WTC11 (cell line): ENCODE measurements around the gene ADAMTS8. TPM values are rescaled to one million over a fixed set of nuclear protein-coding genes. Genes with fewer than 3 reads are reported as not detected.

ENCODE experiments used
- ATAC-seq: fragments of 200-7000 bp; cut with Tn5 transposase; 2 replicates; pipeline ENCODE4 v1.10.0; 2021; ENCODE audit warnings: mild to moderate bottlenecking, moderate library complexity
- CTCF ChIA-PET: fragments of 300-600 bp; sonication (Branson Sonifier 250); formaldehyde crosslinking; loops from one replicate; lab custom pipeline; 2021; ENCODE audit warnings: antibody characterized with exemption; lab: Charles Lee
- POLR2A ChIA-PET: fragments of 350-600 bp; sonication (Branson Sonifier 250); formaldehyde crosslinking; loops from one replicate; lab custom pipeline; 2021; ENCODE audit warnings: antibody characterized with exemption; lab: Charles Lee
- DNase-seq: peaks from one replicate; pipeline ENCODE4 v3.0.0; 2021; ENCODE audit warnings: low spot score
- H3K27ac Mint-ChIP-seq: 2 replicates; pipeline ENCODE4 v1.8.0; 2021; ENCODE audit warnings: mixed read lengths
- H3K27me3 Mint-ChIP-seq: 2 replicates; pipeline ENCODE4 v1.8.0; 2021; ENCODE audit warnings: low read depth, mild to moderate bottlenecking, moderate library complexity, mixed read lengths
- H3K36me3 Mint-ChIP-seq: 2 replicates; pipeline ENCODE4 v1.8.0; 2021; ENCODE audit warnings: mixed read lengths
- H3K4me1 Mint-ChIP-seq: 2 replicates; pipeline ENCODE4 v1.8.0; 2022; ENCODE audit warnings: mixed read lengths
- H3K4me3 Mint-ChIP-seq: 2 replicates; pipeline ENCODE4 v1.8.0; 2021; ENCODE audit warnings: mild to moderate bottlenecking, moderate library complexity, mixed read lengths
- H3K9me3 Mint-ChIP-seq: 2 replicates; pipeline ENCODE4 v1.8.0; 2021; ENCODE audit warnings: mixed read lengths
- AFF4 ChIP-seq: sonication (generic); formaldehyde crosslinking; IDR thresholded peaks from 2 replicates; pipeline ENCODE4 v1.8.1; 2023; ENCODE audit warnings: mild to moderate bottlenecking, missing genetic modification reagents, borderline replicate concordance
- AR ChIP-seq: fragments of 250-450 bp; sonication (Bioruptor Pico); IDR thresholded peaks from 2 replicates; pipeline ENCODE4 v1.9.0; 2021; ENCODE audit warnings: mild to moderate bottlenecking
- ATF6 ChIP-seq: sonication (generic); formaldehyde crosslinking; IDR thresholded peaks from 2 replicates; pipeline ENCODE4 v1.8.1; 2023; ENCODE audit warnings: mild to moderate bottlenecking, missing genetic modification reagents
- CBFB ChIP-seq: sonication (generic); formaldehyde crosslinking; IDR thresholded peaks from 2 replicates; pipeline ENCODE4 v1.8.1; 2022; ENCODE audit warnings: mild to moderate bottlenecking, low read depth, missing genetic modification reagents
- CREB1 ChIP-seq: sonication (generic); formaldehyde crosslinking; IDR thresholded peaks from 2 replicates; pipeline ENCODE4 v1.8.0; 2023; ENCODE audit warnings: mild to moderate bottlenecking, missing genetic modification reagents
- FOXK1 ChIP-seq: sonication (generic); formaldehyde crosslinking; IDR thresholded peaks from 2 replicates; pipeline ENCODE4 v1.8.0; 2022; ENCODE audit warnings: mild to moderate bottlenecking, moderate library complexity, missing genetic modification reagents
- FOXP4 ChIP-seq: sonication (generic); formaldehyde crosslinking; IDR thresholded peaks from 2 replicates; pipeline ENCODE4 v1.8.0; 2022; ENCODE audit warnings: mild to moderate bottlenecking, missing genetic modification reagents
- GTF2I ChIP-seq: fragments of 250-450 bp; sonication (Bioruptor Pico); conservative IDR thresholded peaks from 2 replicates; pipeline ENCODE4 v1.4.0; 2021; ENCODE audit warnings: mild to moderate bottlenecking
- IRF1 ChIP-seq: sonication (generic); formaldehyde crosslinking; IDR thresholded peaks from 2 replicates; pipeline ENCODE4 v1.8.0; 2023; ENCODE audit warnings: missing genetic modification reagents
- JAZF1 ChIP-seq: fragments of 250-450 bp; sonication (Bioruptor Pico); IDR thresholded peaks from 2 replicates; pipeline ENCODE4 v1.9.0; 2021; ENCODE audit warnings: moderate library complexity, mild to moderate bottlenecking, inconsistent platforms
- JUN ChIP-seq: sonication (generic); formaldehyde crosslinking; IDR thresholded peaks from 2 replicates; pipeline ENCODE4 v1.8.0; 2023; ENCODE audit warnings: mild to moderate bottlenecking, missing genetic modification reagents
- RELA ChIP-seq: sonication (generic); formaldehyde crosslinking; IDR thresholded peaks from 2 replicates; pipeline ENCODE4 v1.8.1; 2022; ENCODE audit warnings: missing genetic modification reagents, mild to moderate bottlenecking, borderline replicate concordance
- RORB ChIP-seq: fragments of 250-450 bp; sonication (Bioruptor Pico); IDR thresholded peaks from 2 replicates; pipeline ENCODE4 v1.9.0; 2021; ENCODE audit warnings: mild to moderate bottlenecking
- STAT6 ChIP-seq: sonication (generic); formaldehyde crosslinking; conservative IDR thresholded peaks from 2 replicates; pipeline ENCODE4 v1.8.1; 2023; ENCODE audit warnings: mild to moderate bottlenecking, low read depth, missing genetic modification reagents, moderate library complexity
- TEAD4 ChIP-seq: sonication (generic); formaldehyde crosslinking; IDR thresholded peaks from 2 replicates; pipeline ENCODE4 v1.8.0; 2022; ENCODE audit warnings: mild to moderate bottlenecking, missing genetic modification reagents
- ZMAT4 ChIP-seq: fragments of 250-450 bp; sonication (Bioruptor Pico); IDR thresholded peaks from 2 replicates; pipeline ENCODE4 v1.9.0; 2021; ENCODE audit warnings: mild to moderate bottlenecking
- ZNF121 ChIP-seq: sonication (generic); formaldehyde crosslinking; IDR thresholded peaks from 2 replicates; pipeline ENCODE4 v1.8.0; 2023; ENCODE audit warnings: missing genetic modification reagents
- ZNF263 ChIP-seq: sonication (generic); formaldehyde crosslinking; IDR thresholded peaks from 2 replicates; pipeline ENCODE4 v1.8.1; 2022; ENCODE audit warnings: low read depth, mild to moderate bottlenecking, moderate library complexity, missing genetic modification reagents
- ZNF317 ChIP-seq: sonication (generic); formaldehyde crosslinking; IDR thresholded peaks from 2 replicates; pipeline ENCODE4 v1.8.1; 2023; ENCODE audit warnings: low read depth, mild to moderate bottlenecking, moderate library complexity, missing genetic modification reagents, borderline replicate concordance
- ZNF396 ChIP-seq: fragments of 250-450 bp; sonication (Bioruptor Pico); IDR thresholded peaks from 2 replicates; pipeline ENCODE4 v1.8.0; 2021; ENCODE audit warnings: mild to moderate bottlenecking, moderate library complexity, borderline replicate concordance
- total RNA-seq: library from RNA; stranded (reverse); gene quantifications from 3 replicates; pipeline ENCODE4 v1.2.3, GENCODE V29; 2021

Gene ADAMTS8
- total RNA-seq, 1 experiment from 2014 or later: 9.9 TPM

GRCh38 chr11:130472434-130472961 lies 44.1 kb upstream of the ADAMTS8 start (continued):
- TF ChIP-seq STAT6 (CRISPR knock-in tag) (no peak), ZMAT4 (CRISPR knock-in tag) (no peak), AFF4 (CRISPR knock-in tag) (no peak), GTF2I (CRISPR knock-in tag) (no peak), CREB1 (CRISPR knock-in tag) (no peak), RELA (CRISPR knock-in tag) (no peak), FOXK1 (CRISPR knock-in tag) (no peak), ZNF121 (CRISPR knock-in tag) (no peak), ZNF263 (CRISPR knock-in tag) (no peak), CBFB (CRISPR knock-in tag) (no peak)

GRCh38 chr11:130471731-130472433 lies 43.5 kb upstream of the ADAMTS8 start:
- Mint-ChIP-seq H3K4me3 (no peak overlapping the region), H3K27me3 (no peaks in the 10 kb centered on the region), H3K36me3 (no peaks in the 10 kb centered on the region), H3K4me1 (peaks cover 3% of the 10 kb centered on the region; the same call in 1 of the 2 replicates), H3K27ac (no peak overlapping the region), H3K9me3 (no peaks in the 10 kb centered on the region)
- DNase-seq: no peak
- no peak for ATAC-seq
- POLR2A ChIA-PET: no interaction called here
- CTCF ChIA-PET: no interaction called here
- TF ChIP-seq IRF1 (CRISPR knock-in tag): no peak
- no peak for TF ChIP-seq TEAD4 (CRISPR knock-in tag)
- TF ChIP-seq FOXP4 (CRISPR knock-in tag): no peak
- no peak for TF ChIP-seq AR
- TF ChIP-seq ATF6 (CRISPR knock-in tag): no peak
- TF ChIP-seq ZNF317 (CRISPR knock-in tag): no peak
- TF ChIP-seq JUN (CRISPR knock-in tag): no peak
- TF ChIP-seq RORB (CRISPR knock-in tag): no peak
- no peak for TF ChIP-seq JAZF1 (CRISPR knock-in tag)
- no peak for TF ChIP-seq ZNF263 (CRISPR knock-in tag)
- no peak for TF ChIP-seq ZNF396 (CRISPR knock-in tag)
